ENCODE results near the gene HOXD11.
A peak's percentile ranks its signal among the peaks of the same experiment; 100 is the strongest.

HOXD11 gene

GRCh38 chr2:176130147-176130956 is 23.3 kb downstream of the HOXD11 start:
- Histone ChIP-seq H3K4me1 (ENCODE audit: control insufficient read depth, insufficient read depth, low read length) (peaks cover 2% of the 10 kb centered on the region), H3K9ac (ENCODE audit: low read depth, low read length) (no peak overlapping the region), H3K9me3 (ENCODE audit: control insufficient read depth, insufficient read depth, low read length) (no peaks in the 10 kb centered on the region), H3K36me3 (ENCODE audit: control insufficient read depth, insufficient read depth, low read length) (no peaks in the 10 kb centered on the region), H3K4me3 (ENCODE audit: low read depth, low read length) (peak overlapping the region; percentile 13), H3K27me3 (ENCODE audit: control insufficient read depth, insufficient read depth, low read length) (peaks cover 94% of the 10 kb centered on the region)

- Histone ChIP-seq H3K9ac (ENCODE audit: low read depth, low read length) (no peak overlapping the region), H3K36me3 (ENCODE audit: control insufficient read depth, insufficient read depth, low read length) (no peaks in the 10 kb centered on the region), H3K9me3 (ENCODE audit: control insufficient read depth, insufficient read depth, low read length) (no peaks in the 10 kb centered on the region), H3K4me1 (ENCODE audit: control insufficient read depth, insufficient read depth, low read length) (peaks cover 4% of the 10 kb centered on the region), H3K27me3 (ENCODE audit: control insufficient read depth, insufficient read depth, low read length) (peaks cover 94% of the 10 kb centered on the region), H3K4me3 (ENCODE audit: low read depth, low read length) (no peak overlapping the region)
Observed at GRCh38 chr2:176130957-176131847, 24.1 kb downstream of the HOXD11 start.

DNA sequence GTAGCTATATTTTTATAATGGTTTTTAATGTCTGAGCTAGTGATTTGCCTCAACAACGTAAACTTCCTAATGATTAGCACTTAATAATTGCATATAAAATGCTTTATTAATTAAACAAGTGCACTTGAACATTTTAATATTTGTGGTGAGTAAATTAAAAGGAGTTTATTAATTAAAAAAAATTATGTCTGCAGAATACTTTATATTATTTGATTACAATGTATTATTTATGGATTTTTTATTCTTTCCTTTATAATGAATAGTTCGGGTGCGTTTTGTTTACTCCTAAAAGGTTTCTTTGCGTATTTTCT is 24.7 kb downstream of the HOXD11 start:
- peaks cover 4% of the 10 kb centered on the region for H3K4me1 ChIP-seq (ENCODE audit: control insufficient read depth, insufficient read depth, low read length)
- peaks cover 94% of the 10 kb centered on the region for H3K27me3 ChIP-seq (ENCODE audit: control insufficient read depth, insufficient read depth, low read length)
- H3K9ac ChIP-seq (ENCODE audit: low read depth, low read length): no peak overlapping the region
- H3K4me3 ChIP-seq (ENCODE audit: low read depth, low read length): no peak overlapping the region
- no peaks in the 10 kb centered on the region for H3K9me3 ChIP-seq (ENCODE audit: control insufficient read depth, insufficient read depth, low read length)
- H3K36me3 ChIP-seq (ENCODE audit: control insufficient read depth, insufficient read depth, low read length): no peaks in the 10 kb centered on the region

GRCh38 chr2:176132205-176133171 is 25.4 kb downstream of the HOXD11 start:
- no peaks in the 10 kb centered on the region for H3K9me3 ChIP-seq (ENCODE audit: control insufficient read depth, insufficient read depth, low read length)
- H3K4me3 ChIP-seq (ENCODE audit: low read depth, low read length): no peak overlapping the region
- H3K36me3 ChIP-seq (ENCODE audit: control insufficient read depth, insufficient read depth, low read length): no peaks in the 10 kb centered on the region
- peaks cover 4% of the 10 kb centered on the region for H3K4me1 ChIP-seq (ENCODE audit: control insufficient read depth, insufficient read depth, low read length)
- H3K27me3 ChIP-seq (ENCODE audit: control insufficient read depth, insufficient read depth, low read length): peaks cover 94% of the 10 kb centered on the region
- H3K9ac ChIP-seq (ENCODE audit: low read depth, low read length): no peak overlapping the region

DNA sequence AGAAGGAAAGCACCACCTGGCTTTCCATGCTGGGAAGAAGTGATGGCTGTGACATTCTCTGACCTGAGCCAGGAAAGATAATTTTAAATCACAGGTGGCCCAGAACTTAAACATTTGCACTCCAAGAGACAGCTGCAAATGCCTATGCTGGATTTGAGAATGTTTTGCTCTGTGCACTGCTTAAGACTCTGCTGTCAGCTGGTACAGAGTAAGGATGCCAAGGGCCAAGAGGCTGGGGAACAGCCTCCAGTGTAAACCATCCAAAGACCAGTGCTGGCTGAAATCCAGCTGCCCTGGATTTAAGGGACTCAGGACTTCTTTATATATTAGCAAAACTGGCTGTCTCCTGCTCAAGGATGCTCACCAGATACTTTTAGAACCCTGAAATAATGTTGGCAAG is 26.3 kb downstream of the HOXD11 start:
- H3K9ac ChIP-seq (ENCODE audit: low read depth, low read length): no peak overlapping the region
- H3K4me1 ChIP-seq (ENCODE audit: control insufficient read depth, insufficient read depth, low read length): peaks cover 4% of the 10 kb centered on the region
- no peaks in the 10 kb centered on the region for H3K36me3 ChIP-seq (ENCODE audit: control insufficient read depth, insufficient read depth, low read length)

GRCh38 chr2:176134035-176134434 is 27.0 kb downstream of the HOXD11 start:
- H3K27me3 ChIP-seq (ENCODE audit: control insufficient read depth, insufficient read depth, low read length): peaks cover 94% of the 10 kb centered on the region
- H3K9ac ChIP-seq (ENCODE audit: low read depth, low read length): no peak overlapping the region
- H3K36me3 ChIP-seq (ENCODE audit: control insufficient read depth, insufficient read depth, low read length): no peaks in the 10 kb centered on the region
- no peak overlapping the region for H3K4me3 ChIP-seq (ENCODE audit: low read depth, low read length)
- peaks cover 2% of the 10 kb centered on the region for H3K4me1 ChIP-seq (ENCODE audit: control insufficient read depth, insufficient read depth, low read length)
- no peaks in the 10 kb centered on the region for H3K9me3 ChIP-seq (ENCODE audit: control insufficient read depth, insufficient read depth, low read length)

More for the DNA sequence above, 26.3 kb downstream of the HOXD11 start:
- H3K9me3 ChIP-seq (ENCODE audit: control insufficient read depth, insufficient read depth, low read length): no peaks in the 10 kb centered on the region
- H3K4me3 ChIP-seq (ENCODE audit: low read depth, low read length): peak overlapping the region; percentile 3
- H3K27me3 ChIP-seq (ENCODE audit: control insufficient read depth, insufficient read depth, low read length): peaks cover 94% of the 10 kb centered on the region

DNA sequence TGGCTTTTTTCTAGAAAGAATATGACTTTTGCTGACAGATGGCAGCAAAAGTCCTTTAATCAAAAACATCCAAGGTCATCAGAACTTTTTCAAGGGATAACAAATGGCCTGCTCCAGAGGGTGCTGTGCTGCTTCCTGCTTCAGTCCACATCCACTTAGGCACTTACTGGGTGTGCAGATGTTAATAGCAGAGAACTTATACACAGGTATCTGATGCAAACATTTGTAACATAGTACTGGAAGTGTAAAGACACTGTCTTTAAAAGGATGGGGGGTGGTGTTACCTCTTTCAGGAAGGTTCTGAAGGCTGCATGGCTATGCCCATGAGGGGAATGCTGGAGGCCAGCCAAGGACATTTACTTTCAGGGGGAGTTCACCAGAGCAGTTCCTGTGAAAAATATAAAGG is 28.0 kb downstream of the HOXD11 start:
- Histone ChIP-seq H3K36me3 (ENCODE audit: control insufficient read depth, insufficient read depth, low read length) (no peaks in the 10 kb centered on the region), H3K4me3 (ENCODE audit: low read depth, low read length) (peak overlapping the region; percentile 1), H3K9ac (ENCODE audit: low read depth, low read length) (no peak overlapping the region), H3K27me3 (ENCODE audit: control insufficient read depth, insufficient read depth, low read length) (peaks cover 99% of the 10 kb centered on the region), H3K4me1 (ENCODE audit: control insufficient read depth, insufficient read depth, low read length) (peaks cover 2% of the 10 kb centered on the region), H3K9me3 (ENCODE audit: control insufficient read depth, insufficient read depth, low read length) (no peaks in the 10 kb centered on the region)

GRCh38 chr2:176136374-176137251 is 29.5 kb downstream of the HOXD11 start:
- Histone ChIP-seq H3K36me3 (ENCODE audit: control insufficient read depth, insufficient read depth, low read length) (no peaks in the 10 kb centered on the region), H3K4me3 (ENCODE audit: low read depth, low read length) (peak overlapping the region; percentile 45), H3K9ac (ENCODE audit: low read depth, low read length) (no peak overlapping the region), H3K4me1 (ENCODE audit: control insufficient read depth, insufficient read depth, low read length) (peaks cover 5% of the 10 kb centered on the region), H3K27me3 (ENCODE audit: control insufficient read depth, insufficient read depth, low read length) (peaks cover 99% of the 10 kb centered on the region), H3K9me3 (ENCODE audit: control insufficient read depth, insufficient read depth, low read length) (no peaks in the 10 kb centered on the region)

GRCh38 chr2:176137252-176137580 is 30.1 kb downstream of the HOXD11 start:
- Histone ChIP-seq H3K4me3 (ENCODE audit: low read depth, low read length) (peak overlapping the region; percentile 8), H3K9me3 (ENCODE audit: control insufficient read depth, insufficient read depth, low read length) (no peaks in the 10 kb centered on the region), H3K36me3 (ENCODE audit: control insufficient read depth, insufficient read depth, low read length) (no peaks in the 10 kb centered on the region), H3K9ac (ENCODE audit: low read depth, low read length) (no peak overlapping the region), H3K4me1 (ENCODE audit: control insufficient read depth, insufficient read depth, low read length) (peaks cover 5% of the 10 kb centered on the region), H3K27me3 (ENCODE audit: control insufficient read depth, insufficient read depth, low read length) (peaks cover 99% of the 10 kb centered on the region)

- Histone ChIP-seq H3K36me3 (ENCODE audit: control insufficient read depth, insufficient read depth, low read length) (no peaks in the 10 kb centered on the region), H3K9me3 (ENCODE audit: control insufficient read depth, insufficient read depth, low read length) (no peaks in the 10 kb centered on the region), H3K27me3 (ENCODE audit: control insufficient read depth, insufficient read depth, low read length) (peaks cover 99% of the 10 kb centered on the region), H3K9ac (ENCODE audit: low read depth, low read length) (no peak overlapping the region), H3K4me1 (ENCODE audit: control insufficient read depth, insufficient read depth, low read length) (peaks cover 5% of the 10 kb centered on the region), H3K4me3 (ENCODE audit: low read depth, low read length) (peak overlapping the region; percentile 19)
Observed at GRCh38 chr2:176137906-176138305, 30.8 kb downstream of the HOXD11 start.

Data from iPS-15b (cell line).